GM12801 (cell line): ENCODE results near the gene TRIM63.

Experiments
- CTCF ChIP-seq: IDR thresholded peaks from one replicate; pipeline ENCODE4 v1.5.1; 2011; ENCODE audit warnings: control low read depth; ENCODE audit not compliant: insufficient read length; ENCODE audit errors: extremely low read depth

Gene TRIM63

GRCh38 chr1:26072305-26072704 lies 4.9 kb upstream of the TRIM63 start:
- TF ChIP-seq CTCF: no peak

DNA sequence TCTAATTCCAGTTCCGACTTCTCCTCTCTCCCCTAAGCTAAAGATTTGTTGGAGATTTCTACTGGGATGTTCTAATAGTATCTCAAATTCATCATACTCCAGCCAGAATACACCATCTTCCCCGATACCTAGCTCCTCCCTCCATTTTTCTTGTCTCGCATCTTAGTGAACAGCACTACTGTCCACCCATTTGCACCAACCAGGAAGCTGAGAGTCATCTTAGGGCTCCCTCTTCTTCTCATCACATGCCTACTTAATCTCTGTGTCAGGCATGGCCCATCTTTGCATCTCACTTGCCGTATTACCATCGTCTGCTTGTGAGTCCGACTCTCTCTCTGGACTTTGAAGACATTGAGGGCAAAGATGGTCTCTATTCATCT lies 3.5 kb upstream of the TRIM63 start:
- TF ChIP-seq CTCF: no peak

- TF ChIP-seq CTCF: no peak
Measured at GRCh38 chr1:26070296-26070962, 3.0 kb upstream of the TRIM63 start.

DNA sequence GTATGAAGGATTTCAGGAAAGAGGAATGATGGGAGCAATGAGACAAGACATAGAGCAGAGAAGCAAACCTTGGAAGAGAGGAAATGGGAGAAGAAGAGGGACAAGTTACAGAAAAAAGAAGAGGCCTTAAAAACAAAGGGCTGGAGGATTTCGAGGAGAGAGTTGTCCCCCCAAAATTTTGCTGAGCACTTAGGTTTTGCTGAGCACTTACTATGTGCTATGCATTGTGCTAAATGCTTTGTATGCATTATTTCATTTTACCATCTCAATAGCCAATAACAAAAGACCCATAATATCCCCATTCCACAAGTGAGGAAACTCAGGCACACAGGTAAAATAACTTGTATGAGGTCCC lies 2.5 kb upstream of the TRIM63 start:
- TF ChIP-seq CTCF: no peak

DNA sequence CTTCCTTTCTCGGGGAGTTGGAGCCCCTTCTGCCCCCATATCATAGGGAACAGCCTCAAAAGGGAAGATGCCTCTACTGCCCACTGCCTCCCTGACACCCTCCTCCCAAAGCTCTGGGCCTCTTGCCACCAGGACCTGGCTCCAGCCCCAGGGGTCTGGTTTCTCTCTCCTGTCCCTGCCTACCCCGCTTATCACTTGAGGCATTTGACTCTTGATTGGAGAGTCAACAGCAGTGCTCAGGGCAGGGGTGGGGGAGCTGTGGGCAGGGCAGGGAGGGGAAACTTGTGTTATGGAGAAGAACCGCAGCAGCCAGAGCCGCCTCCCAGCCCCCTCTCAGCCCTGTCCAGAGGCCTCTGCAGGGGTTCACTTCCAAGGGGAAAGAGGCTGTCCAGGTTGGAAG lies 573 bp downstream of the TRIM63 start:
- no peak for TF ChIP-seq CTCF

GRCh38 chr1:26066160-26066559 lies 1.3 kb downstream of the TRIM63 start:
- no peak for TF ChIP-seq CTCF

DNA sequence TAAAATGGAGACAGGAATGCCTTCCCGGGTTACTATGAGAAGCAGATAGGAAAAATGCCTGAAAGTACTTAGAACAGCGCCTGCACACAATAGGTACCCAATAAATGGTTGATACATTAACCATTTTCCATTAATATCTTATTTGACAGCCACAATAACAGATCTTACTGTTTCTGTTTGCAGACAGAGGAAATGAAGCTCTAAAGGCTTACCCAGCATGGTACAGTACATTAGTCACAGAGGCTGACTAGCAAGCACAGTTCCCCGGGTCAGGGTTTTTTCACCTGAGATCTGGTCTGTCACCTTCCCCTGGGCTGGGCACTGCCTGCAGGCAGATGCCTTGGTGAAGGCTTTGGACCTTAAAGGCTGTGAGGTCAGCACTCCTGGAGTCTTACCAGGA lies 2.9 kb downstream of the TRIM63 start:
- no peak for TF ChIP-seq CTCF
